KMS-11 (cell line): ENCODE results near the gene ZFYVE19.

ENCODE experiments used
- H2AFZ ChIP-seq: fragments of 200-600 bp; sonication (generic); 2 replicates; pipeline ENCODE4 v1.6.1; 2016; ENCODE audit warnings: antibody characterized with exemption, mixed run types, low read depth
- H3K27ac ChIP-seq: fragments of 200-600 bp; sonication (generic); 2 replicates; pipeline ENCODE4 v1.6.1; 2016; ENCODE audit warnings: mild to moderate bottlenecking, mixed run types
- H3K27me3 ChIP-seq: fragments of 200-600 bp; sonication (generic); 2 replicates; pipeline ENCODE4 v1.6.1; 2017; ENCODE audit warnings: mild to moderate bottlenecking, low read depth, mixed run types, moderate library complexity; ENCODE audit not compliant: insufficient read depth
- H3K36me3 ChIP-seq: fragments of 200-600 bp; sonication (generic); 2 replicates; pipeline ENCODE4 v1.6.1; 2017; ENCODE audit warnings: mild to moderate bottlenecking, mixed run types; ENCODE audit not compliant: insufficient read depth
- H3K4me1 ChIP-seq: fragments of 200-600 bp; sonication (generic); 2 replicates; pipeline ENCODE4 v1.6.1; 2016; ENCODE audit warnings: mild to moderate bottlenecking, low read depth, mixed run types; ENCODE audit not compliant: poor library complexity, severe bottlenecking
- H3K4me2 ChIP-seq: fragments of 200-600 bp; sonication (generic); 2 replicates; pipeline ENCODE4 v1.7.0; 2016; ENCODE audit warnings: mild to moderate bottlenecking, mixed run types
- H3K4me3 ChIP-seq: fragments of 200-600 bp; sonication (generic); IDR thresholded peaks from 2 replicates; pipeline ENCODE4 v1.6.1; 2017; ENCODE audit warnings: low read depth, low read length, mixed read lengths; ENCODE audit not compliant: insufficient read depth
- H3K79me2 ChIP-seq: fragments of 200-600 bp; sonication (generic); 2 replicates; pipeline ENCODE4 v1.6.1; 2016; ENCODE audit warnings: low read depth, mixed run types; ENCODE audit not compliant: insufficient read depth
- H3K9ac ChIP-seq: fragments of 200-600 bp; sonication (generic); 2 replicates; pipeline ENCODE4 v1.6.1; 2016; ENCODE audit warnings: mild to moderate bottlenecking, mixed run types
- H4K20me1 ChIP-seq: fragments of 200-600 bp; sonication (generic); 2 replicates; pipeline ENCODE4 v1.6.1; 2016; ENCODE audit warnings: mild to moderate bottlenecking, mixed run types; ENCODE audit not compliant: insufficient read depth
- TF ChIP-seq, protein P1 (sequence below): fragments of 200-600 bp; sonication (generic); conservative IDR thresholded peaks from 2 replicates; pipeline ENCODE4 v1.6.1; 2017; ENCODE audit warnings: low read depth, mild to moderate bottlenecking, antibody characterized with exemption, low read length, moderate library complexity, mixed read lengths

The ZFYVE19 gene

DNA sequence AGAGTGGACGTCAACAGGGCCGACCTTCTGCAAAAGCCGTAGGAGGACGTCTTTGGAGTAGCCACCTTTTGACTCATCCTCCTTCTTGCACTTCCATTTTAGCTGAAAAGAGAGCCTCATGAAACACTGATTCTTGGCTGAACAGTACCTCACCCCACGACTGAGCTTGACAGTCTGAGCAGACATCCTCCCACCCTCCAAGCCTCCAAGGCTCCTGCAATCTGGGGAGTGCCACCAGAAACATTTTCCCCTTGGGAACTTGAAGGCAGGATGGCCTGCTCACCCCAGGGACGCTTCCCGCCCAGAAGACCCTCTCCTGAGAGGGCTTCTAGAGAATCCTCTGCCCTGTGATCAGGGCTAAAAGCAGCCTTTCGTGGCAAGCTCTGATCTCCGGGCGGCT lies 31.9 kb upstream of the ZFYVE19 start:
- TF ChIP-seq, protein P1, sequence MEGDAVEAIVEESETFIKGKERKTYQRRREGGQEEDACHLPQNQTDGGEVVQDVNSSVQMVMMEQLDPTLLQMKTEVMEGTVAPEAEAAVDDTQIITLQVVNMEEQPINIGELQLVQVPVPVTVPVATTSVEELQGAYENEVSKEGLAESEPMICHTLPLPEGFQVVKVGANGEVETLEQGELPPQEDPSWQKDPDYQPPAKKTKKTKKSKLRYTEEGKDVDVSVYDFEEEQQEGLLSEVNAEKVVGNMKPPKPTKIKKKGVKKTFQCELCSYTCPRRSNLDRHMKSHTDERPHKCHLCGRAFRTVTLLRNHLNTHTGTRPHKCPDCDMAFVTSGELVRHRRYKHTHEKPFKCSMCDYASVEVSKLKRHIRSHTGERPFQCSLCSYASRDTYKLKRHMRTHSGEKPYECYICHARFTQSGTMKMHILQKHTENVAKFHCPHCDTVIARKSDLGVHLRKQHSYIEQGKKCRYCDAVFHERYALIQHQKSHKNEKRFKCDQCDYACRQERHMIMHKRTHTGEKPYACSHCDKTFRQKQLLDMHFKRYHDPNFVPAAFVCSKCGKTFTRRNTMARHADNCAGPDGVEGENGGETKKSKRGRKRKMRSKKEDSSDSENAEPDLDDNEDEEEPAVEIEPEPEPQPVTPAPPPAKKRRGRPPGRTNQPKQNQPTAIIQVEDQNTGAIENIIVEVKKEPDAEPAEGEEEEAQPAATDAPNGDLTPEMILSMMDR, result no peak
- Histone ChIP-seq H2AFZ (no peak overlapping the region), H3K4me3 (no peak overlapping the region), H3K36me3 (no peaks in the 10 kb centered on the region), H4K20me1 (no peaks in the 10 kb centered on the region), H3K4me2 (no peak overlapping the region), H3K4me1 (peaks cover 29% of the 10 kb centered on the region), H3K79me2 (no peaks in the 10 kb centered on the region), H3K9ac (no peak overlapping the region), H3K27me3 (no peaks in the 10 kb centered on the region), H3K27ac (no peak overlapping the region)

- Histone ChIP-seq H4K20me1 (no peaks in the 10 kb centered on the region), H3K4me3 (no peak overlapping the region), H3K4me2 (peak overlapping the region; percentile 88), H3K27me3 (no peaks in the 10 kb centered on the region), H3K79me2 (no peaks in the 10 kb centered on the region), H3K4me1 (peaks cover 30% of the 10 kb centered on the region), H3K9ac (peak overlapping the region; percentile 61; the same call in 1 of the 2 replicates), H3K27ac (peak overlapping the region; percentile 66; the same call in 1 of the 2 replicates), H3K36me3 (no peaks in the 10 kb centered on the region), H2AFZ (no peak overlapping the region)
- TF ChIP-seq, protein P1, result no peak
Observed at GRCh38 chr15:40775740-40776536, 31.0 kb upstream of the ZFYVE19 start.

DNA sequence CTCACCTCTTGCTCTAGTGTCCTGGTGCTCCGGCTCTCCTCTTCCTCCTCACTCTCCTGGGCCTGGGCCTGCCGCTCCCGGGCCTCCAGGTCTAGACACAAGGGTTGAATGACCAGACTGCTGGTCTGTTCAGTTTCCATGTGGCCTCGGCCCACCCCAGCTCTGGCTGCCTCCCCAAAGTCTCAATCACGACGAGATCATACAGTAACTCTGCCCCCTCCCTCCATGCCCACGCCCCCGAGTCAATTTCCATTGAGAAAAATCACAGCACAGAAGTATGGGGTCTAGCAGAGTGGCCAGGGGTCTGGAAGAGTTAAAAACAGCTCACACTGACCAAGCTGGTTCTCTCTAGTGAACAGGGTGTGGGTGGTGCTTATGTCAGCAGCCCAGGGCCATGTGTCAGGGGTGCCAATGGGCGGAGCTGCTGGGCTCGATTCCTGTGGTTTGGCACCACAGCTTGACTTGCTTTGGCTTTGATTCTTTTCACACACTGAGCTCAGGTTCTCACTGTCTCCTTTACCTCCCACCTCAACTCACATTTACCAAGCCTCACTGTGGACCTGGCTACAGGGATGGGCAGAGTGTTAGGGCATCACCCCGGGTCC lies 30.2 kb upstream of the ZFYVE19 start:
- TF ChIP-seq, protein P1, result no peak
- Histone ChIP-seq H3K27me3 (no peaks in the 10 kb centered on the region), H3K4me3 (no peak overlapping the region), H3K9ac (peak overlapping the region; percentile 61), H3K36me3 (no peaks in the 10 kb centered on the region), H4K20me1 (no peaks in the 10 kb centered on the region), H3K27ac (peak overlapping the region; percentile 66), H3K4me1 (peaks cover 30% of the 10 kb centered on the region), H3K79me2 (no peaks in the 10 kb centered on the region), H2AFZ (peak overlapping the region; percentile 32; the same call in 1 of the 2 replicates), H3K4me2 (peak overlapping the region; percentile 88)

DNA sequence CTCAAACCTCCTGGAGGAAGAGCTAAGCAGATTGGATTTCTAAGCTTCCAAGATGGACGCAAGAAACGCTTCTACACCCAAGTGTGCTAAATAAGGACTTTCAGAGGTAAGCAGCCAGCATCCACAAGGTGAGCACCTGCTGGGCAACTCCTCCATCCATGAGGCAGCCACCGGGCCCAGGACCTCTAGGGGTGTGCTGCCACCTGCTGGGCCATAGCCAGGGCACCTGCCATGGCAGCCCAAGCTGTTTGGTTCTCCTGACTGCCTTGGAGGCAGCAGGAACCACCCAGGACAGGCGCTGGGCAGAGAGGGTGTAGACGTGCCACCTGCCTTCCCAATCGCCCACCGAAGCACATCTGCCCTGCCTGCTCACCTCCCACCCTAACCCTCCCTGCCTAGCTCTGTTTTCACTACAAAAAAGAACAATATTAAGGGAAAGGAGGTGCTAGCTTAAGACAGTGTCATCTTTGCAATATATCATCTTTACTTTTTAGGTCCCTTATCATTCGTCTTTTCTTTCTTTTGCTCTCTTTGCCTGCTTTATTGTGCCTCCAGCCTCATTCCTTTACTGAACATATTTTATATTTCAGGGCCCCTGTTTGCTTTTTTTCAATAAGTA lies 24.2 kb upstream of the ZFYVE19 start:
- Histone ChIP-seq H3K36me3 (no peaks in the 10 kb centered on the region), H4K20me1 (no peaks in the 10 kb centered on the region), H3K27me3 (no peaks in the 10 kb centered on the region), H3K4me1 (peaks cover 53% of the 10 kb centered on the region), H3K4me3 (no peak overlapping the region), H3K9ac (no peak overlapping the region), H2AFZ (0 out of 2 replicates have a peak overlapping the region, but pooled peaks have one; percentile 2), H3K79me2 (no peaks in the 10 kb centered on the region; the same call in 1 of the 2 replicates), H3K27ac (no peak overlapping the region), H3K4me2 (peak overlapping the region; percentile 54)
- TF ChIP-seq, protein P1, result peak; percentile 79
